ENCODE results near the gene NEK1.

- TF ChIP-seq POLR2A (IDR thresholded peaks at IDR 0.05) (no peak), CTCF (IDR thresholded peaks at IDR 0.05) (no peak), POLR2AphosphoS5 (IDR thresholded peaks at IDR 0.05) (no peak), EP300 (IDR thresholded peaks at IDR 0.05) (no peak)
Observed at GRCh38 chr4:169557061-169557636, 55.2 kb downstream of the NEK1 start.

All from suprapubic skin (tissue), 4 donors.